NCI-H1105 treated with DMSO at 0.1 percent for 48 hours (cell line): Measurements from ENCODE around the gene CST8.

Source experiments
- DNase-seq: peaks from one replicate; lab custom pipeline; 2025; lab: John Stamatoyannopoulos, UW

The CST8 gene

GRCh38 chr20:23524146-23524545 is 33.2 kb downstream of the CST8 start:
- DNase-seq: no peak

- DNase-seq: no peak
Measured at GRCh38 chr20:23526850-23527249, 35.9 kb downstream of the CST8 start.

DNA sequence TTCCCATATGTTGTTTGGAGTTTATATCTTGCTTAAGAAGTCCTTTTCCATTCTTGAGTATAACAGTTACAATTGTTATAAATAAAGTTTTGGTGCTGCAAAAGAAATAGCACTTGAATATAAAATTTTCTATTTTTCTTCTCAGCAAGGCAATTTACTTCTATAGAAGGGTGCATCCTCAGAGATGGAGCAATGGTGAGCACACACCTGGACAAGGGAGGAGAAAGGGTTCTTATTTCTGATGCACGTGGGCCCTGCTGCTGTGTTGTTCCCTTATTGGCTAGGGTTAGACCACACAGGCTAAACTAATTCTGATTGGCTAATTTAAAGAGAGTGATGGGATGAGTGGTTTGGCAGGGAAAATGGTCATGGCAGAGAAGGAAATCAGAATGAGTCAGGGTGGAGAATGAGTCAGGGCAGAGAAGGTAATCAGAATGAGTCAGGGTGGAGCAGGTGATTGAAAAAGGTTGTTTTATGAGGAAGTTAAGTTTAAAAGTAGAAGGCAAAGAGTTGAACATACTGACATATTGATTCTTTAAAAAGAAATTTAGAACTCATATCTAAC is 38.0 kb downstream of the CST8 start:
- DNase-seq: no peak

GRCh38 chr20:23530937-23531567 is 40.1 kb downstream of the CST8 start:
- DNase-seq: no peak

DNA sequence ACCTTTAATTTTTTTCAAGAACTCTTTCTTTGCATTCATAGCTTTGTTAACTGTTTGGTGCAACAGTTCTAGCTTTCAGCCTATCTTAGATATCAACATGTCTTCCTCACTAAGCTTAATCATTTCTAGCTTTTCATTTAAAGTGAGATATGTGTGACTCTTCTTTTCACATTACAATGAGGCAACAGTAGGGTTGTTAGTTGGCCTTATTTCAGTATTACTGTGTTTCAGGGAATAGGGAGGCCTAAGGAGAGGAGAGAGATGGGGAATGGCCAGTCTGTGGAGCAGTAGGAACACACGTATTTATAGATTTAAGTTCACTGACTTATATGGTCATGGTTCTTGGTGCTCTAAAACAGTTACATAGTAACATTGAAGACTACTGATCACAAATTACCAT is 41.6 kb downstream of the CST8 start:
- DNase-seq: no peak

DNA sequence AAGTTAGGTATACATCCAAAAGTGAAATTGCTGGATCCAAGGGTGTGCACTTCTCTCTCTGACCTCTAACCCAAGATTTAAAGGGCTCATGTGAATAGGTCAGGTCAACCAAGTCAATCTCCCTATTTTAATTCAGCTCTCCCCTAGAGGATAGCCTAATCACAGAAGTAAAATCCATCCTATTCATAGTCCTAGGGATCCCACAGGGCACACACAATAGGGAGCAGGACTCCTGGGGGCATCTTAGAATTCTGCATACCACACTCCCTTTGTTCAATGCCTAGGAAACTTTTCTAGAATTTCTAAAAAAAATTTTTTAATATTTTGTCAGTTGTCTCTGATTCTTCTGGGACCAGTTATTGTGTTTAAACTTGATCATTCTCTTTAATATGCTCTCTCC is 42.2 kb downstream of the CST8 start:
- no peak for DNase-seq

DNA sequence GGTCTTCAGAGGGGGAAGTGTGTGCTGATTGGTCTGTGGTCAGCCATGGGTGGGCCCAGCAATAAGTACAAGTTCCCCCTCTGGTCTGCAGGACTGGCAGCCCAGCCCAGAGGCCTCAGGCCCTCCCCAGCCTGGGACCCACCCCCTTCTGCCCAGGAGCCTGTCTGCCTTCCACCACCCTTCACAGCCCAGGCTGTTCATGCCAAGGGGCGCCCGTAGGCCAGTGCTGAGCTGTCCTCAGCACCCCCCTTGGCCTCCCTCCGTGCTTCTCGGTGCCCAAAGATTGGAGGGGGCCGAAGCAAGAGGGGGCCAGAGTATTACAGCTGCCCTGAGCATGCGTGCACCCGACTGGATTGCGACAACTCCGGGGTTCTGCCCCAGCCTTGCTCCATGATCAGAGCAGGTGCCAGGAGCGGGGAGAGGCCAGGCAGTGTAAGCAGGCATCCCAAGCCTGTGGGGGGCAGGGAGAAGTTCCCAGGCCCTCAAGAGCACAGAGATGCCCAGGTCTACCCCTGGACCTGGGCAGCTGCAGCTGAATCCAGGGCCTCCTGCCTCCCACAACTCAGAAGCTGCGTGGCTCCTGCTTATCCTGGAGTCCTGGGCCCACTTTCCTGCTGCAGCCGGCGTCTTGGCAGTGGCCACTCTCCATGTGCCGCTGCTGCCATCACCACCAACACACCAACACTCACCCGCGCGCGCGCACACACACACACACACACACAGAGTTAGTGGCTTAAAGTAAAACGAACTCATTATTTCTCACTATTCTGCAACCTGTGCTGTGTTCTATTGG is 44.1 kb downstream of the CST8 start:
- no peak for DNase-seq

- no peak for DNase-seq
Measured at GRCh38 chr20:23536328-23536974, 45.5 kb downstream of the CST8 start.

- no peak for DNase-seq
Measured at GRCh38 chr20:23537030-23537429, 46.1 kb downstream of the CST8 start.

DNA sequence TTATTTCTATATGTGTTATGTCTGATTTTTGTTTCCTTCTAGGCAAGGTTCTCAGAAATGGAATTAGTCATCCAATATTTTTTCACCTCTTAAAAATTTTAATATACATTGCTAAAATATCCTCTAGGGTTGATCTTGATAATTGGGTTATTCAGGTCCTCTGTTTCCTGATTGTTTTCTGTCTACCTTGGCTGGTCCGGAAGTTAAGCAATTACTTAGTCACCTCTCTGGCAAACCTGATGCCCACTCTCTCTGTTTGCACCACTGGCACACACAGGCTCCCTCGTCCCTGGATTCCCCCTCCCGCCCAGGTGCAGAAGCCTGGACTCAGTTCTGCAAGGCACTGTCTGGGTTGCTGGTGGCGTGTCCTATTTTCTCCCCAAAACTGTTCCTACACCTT is 49.7 kb downstream of the CST8 start:
- DNase-seq: no peak

GRCh38 chr20:23541330-23541729 is 50.4 kb downstream of the CST8 start:
- no peak for DNase-seq

- no peak for DNase-seq
Measured at GRCh38 chr20:23541776-23542175, 50.9 kb downstream of the CST8 start.

GRCh38 chr20:23542801-23543200 is 51.9 kb downstream of the CST8 start:
- DNase-seq: no peak

DNA sequence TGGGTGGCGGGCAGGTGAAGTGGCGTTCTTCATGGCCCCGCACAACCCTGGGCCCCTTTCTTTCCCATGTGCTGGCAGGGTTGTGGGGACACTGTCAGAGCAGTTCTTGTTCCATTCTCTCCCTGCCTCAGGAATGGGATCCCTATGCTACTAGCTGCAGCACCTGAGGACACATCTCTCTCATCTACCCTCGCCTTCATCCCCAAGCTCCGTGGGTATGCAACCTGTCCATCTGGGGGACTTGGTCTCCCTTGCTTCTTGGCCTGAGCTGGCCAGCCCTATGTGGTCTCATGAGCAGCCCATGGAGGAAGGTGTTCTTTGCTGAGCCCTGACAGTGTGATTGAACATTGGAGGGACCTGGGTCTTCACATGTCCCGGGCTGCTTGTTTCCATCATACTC is 53.2 kb downstream of the CST8 start:
- no peak for DNase-seq
